Astrocyte (in vitro differentiated cells and primary cell): Measurements from ENCODE around the gene PPCS. TPM values are rescaled to one million over a fixed set of nuclear protein-coding genes. Genes with fewer than 3 reads are reported as not detected.
"Not testable (repeated sequence)": the region's sequence is repeated elsewhere in the genome, so short reads cannot be mapped to it uniquely, and the experiment has no call there.

Experiments used
- DNase-seq: peaks from one replicate; pipeline ENCODE4 v3.0.0-alpha.2; 2010; ENCODE audit warnings: low read depth
- FAIRE-seq: peaks from 2 replicates; lab custom pipeline; 2011; peaks lifted over from hg19 to GRCh38; lab: Jason Lieb, UNC
- H2AFZ ChIP-seq: 2 replicates; pipeline ENCODE4 v1.6.0; 2012; ENCODE audit warnings: low read depth, low read length, inconsistent platforms
- H3K27ac ChIP-seq: 2 replicates; pipeline ENCODE4 v1.5.1; 2011; ENCODE audit warnings: low read depth, low read length, inconsistent platforms
- H3K27me3 ChIP-seq: 2 replicates; pipeline ENCODE4 v1.6.0; 2011; ENCODE audit warnings: low read length, inconsistent platforms; ENCODE audit not compliant: insufficient read depth
- H3K36me3 ChIP-seq: 2 replicates; pipeline ENCODE4 v1.5.1; 2011; ENCODE audit warnings: low read length, inconsistent platforms; ENCODE audit not compliant: insufficient read depth
- H3K4me1 ChIP-seq: 2 replicates; pipeline ENCODE4 v1.5.1; 2011; ENCODE audit warnings: low read length, inconsistent platforms; ENCODE audit not compliant: insufficient read depth
- H3K4me2 ChIP-seq: 2 replicates; pipeline ENCODE4 v1.6.0; 2012; ENCODE audit warnings: low read length, inconsistent platforms
- H3K4me3 ChIP-seq: 2 replicates; pipeline ENCODE4 v1.5.1; 2011; ENCODE audit warnings: low read depth, mild to moderate bottlenecking, low read length, inconsistent platforms; ENCODE audit not compliant: insufficient read depth
- H3K79me2 ChIP-seq: 2 replicates; pipeline ENCODE4 v1.6.0; 2012; ENCODE audit warnings: mild to moderate bottlenecking, low read length, inconsistent platforms; ENCODE audit not compliant: insufficient read depth
- H3K9ac ChIP-seq: 2 replicates; pipeline ENCODE4 v1.6.0; 2012; ENCODE audit warnings: mild to moderate bottlenecking, low read length, inconsistent platforms
- H3K9me3 ChIP-seq: 2 replicates; pipeline ENCODE4 v1.5.1; 2012; ENCODE audit warnings: low read depth, mild to moderate bottlenecking, low read length, inconsistent platforms; ENCODE audit not compliant: insufficient read depth
- H4K20me1 ChIP-seq: 2 replicates; pipeline ENCODE4 v1.6.0; 2012; ENCODE audit warnings: low read length, inconsistent platforms; ENCODE audit not compliant: insufficient read depth
- H3K27ac Mint-ChIP-seq: one replicate; pipeline ENCODE4 v1.8.0; 2021; ENCODE audit warnings: mild to moderate bottlenecking, mixed read lengths; ENCODE audit not compliant: unreplicated experiment
- H3K27me3 Mint-ChIP-seq: one replicate; pipeline ENCODE4 v1.8.0; 2021; ENCODE audit warnings: low read depth, mixed read lengths; ENCODE audit not compliant: unreplicated experiment
- H3K36me3 Mint-ChIP-seq: one replicate; pipeline ENCODE4 v1.8.0; 2021; ENCODE audit warnings: low read depth, mixed read lengths; ENCODE audit not compliant: unreplicated experiment
- H3K4me1 Mint-ChIP-seq: one replicate; pipeline ENCODE4 v1.8.0; 2021; ENCODE audit warnings: low read depth, mixed read lengths; ENCODE audit not compliant: unreplicated experiment
- H3K4me3 Mint-ChIP-seq: one replicate; pipeline ENCODE4 v1.8.0; 2021; ENCODE audit warnings: mild to moderate bottlenecking, moderate library complexity, mixed read lengths; ENCODE audit not compliant: unreplicated experiment
- H3K9me3 Mint-ChIP-seq: one replicate; pipeline ENCODE4 v1.8.0; 2021; ENCODE audit warnings: mild to moderate bottlenecking, mixed read lengths; ENCODE audit not compliant: unreplicated experiment
- CTCF ChIP-seq: IDR thresholded peaks from 2 replicates; pipeline ENCODE4 v1.5.1; 2011; ENCODE audit warnings: low read depth, mild to moderate bottlenecking, inconsistent platforms, low read length, moderate library complexity; ENCODE audit not compliant: insufficient read depth
- EZH2 ChIP-seq: IDR thresholded peaks from 2 replicates; pipeline ENCODE4 v1.6.1; 2012; ENCODE audit warnings: mild to moderate bottlenecking, low read length, inconsistent platforms; ENCODE audit not compliant: insufficient read depth
- total RNA-seq: library from RNA; stranded (reverse); gene quantifications from 2 replicates; pipeline ENCODE4 v1.2.1, GENCODE V29; 2021

The PPCS gene
- total RNA-seq, 1 donor from 2014 or later = 23.4 TPM

- peak; percentile 4 for DNase-seq
- FAIRE-seq = no peak
- TF ChIP-seq CTCF (no peak), EZH2 (no peak)
- Histone ChIP-seq H3K79me2 (no peaks in the 10 kb centered on the region), H3K9me3 (no peaks in the 10 kb centered on the region), H3K9ac (no peak overlapping the region), H3K4me2 (no peak overlapping the region), H3K27me3 (no peaks in the 10 kb centered on the region), H4K20me1 (no peaks in the 10 kb centered on the region), H3K4me3 (no peak overlapping the region), H3K27ac (no peak overlapping the region), H3K36me3 (no peaks in the 10 kb centered on the region), H2AFZ (no peak overlapping the region), H3K4me1 (no peaks in the 10 kb centered on the region)
- peaks cover 4% of the 10 kb centered on the region for H3K4me1 Mint-ChIP-seq
- no peak overlapping the region for H3K4me3 Mint-ChIP-seq
- no peaks in the 10 kb centered on the region for H3K9me3 Mint-ChIP-seq
- H3K27me3 Mint-ChIP-seq = peaks cover 2% of the 10 kb centered on the region
- no peaks in the 10 kb centered on the region for H3K36me3 Mint-ChIP-seq
- no peak overlapping the region for H3K27ac Mint-ChIP-seq
These were observed 26.4 kb downstream of the PPCS start for GRCh38 chr1:42482635-42483153.

GRCh38 chr1:42484382-42484781 lies 28.0 kb downstream of the PPCS start:
- Mint-ChIP-seq H3K27ac (peak overlapping the region; percentile 38), H3K9me3 (no peaks in the 10 kb centered on the region), H3K27me3 (no peaks in the 10 kb centered on the region), H3K4me1 (peaks cover 4% of the 10 kb centered on the region), H3K4me3 (no peak overlapping the region), H3K36me3 (no peaks in the 10 kb centered on the region)
- no peaks in the 10 kb centered on the region for H3K36me3 ChIP-seq
- H4K20me1 ChIP-seq = no peaks in the 10 kb centered on the region
- no peaks in the 10 kb centered on the region for H3K9me3 ChIP-seq
- H3K4me1 ChIP-seq = no peaks in the 10 kb centered on the region
- FAIRE-seq (peak; percentile 62), DNase-seq (peak; percentile 95)
- H3K4me3 ChIP-seq = no peak overlapping the region
- no peak overlapping the region for H3K4me2 ChIP-seq
- no peak overlapping the region for H3K9ac ChIP-seq
- no peak overlapping the region for H3K27ac ChIP-seq
- TF ChIP-seq EZH2 = no peak
- TF ChIP-seq CTCF = no peak
- H3K79me2 ChIP-seq = no peaks in the 10 kb centered on the region
- H2AFZ ChIP-seq = no peak overlapping the region
- H3K27me3 ChIP-seq = no peaks in the 10 kb centered on the region

- Histone ChIP-seq H3K27ac (no peak overlapping the region), H3K27me3 (no peaks in the 10 kb centered on the region), H3K4me3 (no peak overlapping the region), H3K79me2 (no peaks in the 10 kb centered on the region), H3K9me3 (no peaks in the 10 kb centered on the region), H4K20me1 (no peaks in the 10 kb centered on the region), H3K9ac (no peak overlapping the region), H2AFZ (no peak overlapping the region), H3K4me2 (no peak overlapping the region), H3K4me1 (no peaks in the 10 kb centered on the region), H3K36me3 (no peaks in the 10 kb centered on the region)
- Mint-ChIP-seq H3K27ac (no peak overlapping the region), H3K4me3 (no peak overlapping the region), H3K27me3 (no peaks in the 10 kb centered on the region), H3K4me1 (no peaks in the 10 kb centered on the region), H3K9me3 (peaks cover 1% of the 10 kb centered on the region), H3K36me3 (peaks cover 5% of the 10 kb centered on the region)
- TF ChIP-seq CTCF (no peak), EZH2 (no peak)
- FAIRE-seq (no peak), DNase-seq (no peak)
These were observed 33.9 kb downstream of the PPCS start for GRCh38 chr1:42490237-42490636.

- H3K27me3 ChIP-seq, H4K20me1 ChIP-seq, H3K27me3 Mint-ChIP-seq, H3K9ac ChIP-seq, H3K27ac Mint-ChIP-seq, H3K9me3 ChIP-seq, H3K4me1 Mint-ChIP-seq, FAIRE-seq, H3K79me2 ChIP-seq, DNase-seq, H2AFZ ChIP-seq, H3K27ac ChIP-seq, H3K4me2 ChIP-seq, H3K4me3 ChIP-seq, H3K4me3 Mint-ChIP-seq, H3K36me3 ChIP-seq, H3K4me1 ChIP-seq: not testable (repeated sequence)
- H3K36me3 Mint-ChIP-seq = peaks cover 16% of the 10 kb centered on the region
- peaks cover 29% of the 10 kb centered on the region for H3K9me3 Mint-ChIP-seq
These were observed 45.7 kb downstream of the PPCS start for GRCh38 chr1:42502031-42502430.
